Measurements from ENCODE around the gene SH3BP5L. TPM values are rescaled to one million over a fixed set of nuclear protein-coding genes. Genes with fewer than 3 reads are reported as not detected.

The SH3BP5L gene
- total and polyA plus RNA-seq, 10 of the 15 experiments (the other 5 are each of a cell fraction or from before 2014, with no cell fraction given) = 1.1 to 22.8 (median 10.9) TPM

GRCh38 chr1:248841702-248842395 is 16.1 kb upstream of the SH3BP5L start:
- no TSS peak for BruUV-seq (replicated peaks)
- TF ChIP-seq SRF (IDR thresholded peaks at IDR 0.05; ENCODE audit: low read depth in 2 of 2, low read length in 2 of 2) (no peak), E2F8 (IDR thresholded peaks at IDR 0.05; ENCODE audit: low read depth, partially characterized antibody) (peak; percentile 27), ZBTB33 (IDR thresholded peaks at IDR 0.05) (peak; percentile 99), SMC3 (IDR thresholded peaks at IDR 0.05; ENCODE audit: borderline replicate concordance, low read length) (peak; percentile 26; the same call in 1 of the 2 replicates), BCL3 (IDR thresholded peaks at IDR 0.05; ENCODE audit: borderline replicate concordance, insufficient read depth, low read depth, low read length, poor library complexity, severe bottlenecking) (no peak), MLLT1 (IDR thresholded peaks at IDR 0.05) (peak; percentile 94), RAD21 (IDR thresholded peaks at IDR 0.05; ENCODE audit: insufficient read depth, low read depth, low read length) (peak; percentile 53), CTCF (IDR thresholded peaks at IDR 0.05 in 2 of 3, conservative IDR thresholded peaks at IDR 0.05 in 1 of 3; ENCODE audit: control insufficient read depth in 2 of 3, extremely low read depth in 1 of 3, insufficient read depth in 1 of 3, low read depth in 3 of 3, low read length in 3 of 3) (peak; percentile 36 to 63 (median 52)), BMI1 (IDR thresholded peaks at IDR 0.05; ENCODE audit: borderline replicate concordance) (no peak)

More at GRCh38 chr1:248841702-248842395, 16.1 kb upstream of the SH3BP5L start:
- no peak overlapping the region for H3K4me3 ChIP-seq
- CTCF ChIA-PET = interaction anchor here (0.8 to 4.8 kb wide), 16 partner anchors 10 to 85 kb away, joined by 3 to 52 read pairs (median 6); partner anchors contain the start of genes PGBD2, SH3BP5L and ZNF692
- POLR2A ChIA-PET = interaction anchor here (0.8 to 3.4 kb wide), 7 partner anchors 9 to 64 kb away, joined by 3 to 28 read pairs (median 5); partner anchors contain the start of genes PGBD2, SH3BP5L and ZNF692
- FAIRE-seq (no peak), DNase-seq (ENCODE audit: low read depth, low spot score) (no peak), ATAC-seq (no peak)
- peak overlapping the region; percentile 63 for H3K4me2 ChIP-seq (ENCODE audit: control insufficient read depth, insufficient read depth)
- H3K36me3 ChIP-seq (ENCODE audit: control insufficient read depth in 2 of 2, insufficient read depth in 2 of 2, low read length in 1 of 2) = peaks cover 9 to 14% of the 10 kb centered on the region in 2 experiments
- H2AFZ ChIP-seq (ENCODE audit: control insufficient read depth, low read depth, low read length) = no peak overlapping the region
- no peaks in the 10 kb centered on the region for H3K27me3 ChIP-seq (replicated peaks in 1 of 2; ENCODE audit: control insufficient read depth in 2 of 2, insufficient read depth in 2 of 2, low read length in 1 of 2)
- WGBS (ENCODE audit: insufficient coverage, insufficient replicate concordance, low lambda C conversion rate, missing lambda C conversion rate) = 68% methylated on average over 12 of the region's 12 CpGs
- intact Hi-C loops (cut with micrococcal nuclease; ENCODE audit: unreplicated experiment) (no loop called here), in situ Hi-C loops (cut with MboI) (no loop called here)
- H3K27ac ChIP-seq (ENCODE audit: control insufficient read depth, insufficient read depth) = peak overlapping the region; percentile 65; the same call in 1 of the 2 replicates
- RAD21 ChIA-PET (ENCODE audit: unreplicated experiment) = interaction anchor here (0.9 to 3.2 kb wide), 5 partner anchors 13 to 31 kb away, joined by 3 to 25 read pairs (median 3); partner anchors contain the start of genes SH3BP5L and ZNF692
- peak overlapping the region; percentile 32; the same call in 1 of the 2 replicates for H3K9ac ChIP-seq (ENCODE audit: control insufficient read depth, insufficient read depth, low read length)
- H3K9me3 ChIP-seq (replicated peaks; ENCODE audit: control insufficient read depth, insufficient read depth, low read length) = no peaks in the 10 kb centered on the region
- H3K4me1 ChIP-seq (ENCODE audit: control insufficient read depth, insufficient read depth, low read length) = peaks cover 10% of the 10 kb centered on the region
- no peaks in the 10 kb centered on the region for H4K20me1 ChIP-seq (ENCODE audit: control insufficient read depth, insufficient read depth)
- SMC1A ChIA-PET (ENCODE audit: uncharacterized antibody, unreplicated experiment) = interaction anchor here (0.9 to 2.6 kb wide), 16 partner anchors 10 to 599 kb away, joined by 3 to 16 read pairs (median 4); partner anchors contain the start of gene SH3BP5L
- peaks cover 43% of the 10 kb centered on the region for H3K79me2 ChIP-seq (ENCODE audit: control insufficient read depth, insufficient read depth, low read length)
